Measurements from ENCODE around the gene ACTR2.

Gene ACTR2

DNA sequence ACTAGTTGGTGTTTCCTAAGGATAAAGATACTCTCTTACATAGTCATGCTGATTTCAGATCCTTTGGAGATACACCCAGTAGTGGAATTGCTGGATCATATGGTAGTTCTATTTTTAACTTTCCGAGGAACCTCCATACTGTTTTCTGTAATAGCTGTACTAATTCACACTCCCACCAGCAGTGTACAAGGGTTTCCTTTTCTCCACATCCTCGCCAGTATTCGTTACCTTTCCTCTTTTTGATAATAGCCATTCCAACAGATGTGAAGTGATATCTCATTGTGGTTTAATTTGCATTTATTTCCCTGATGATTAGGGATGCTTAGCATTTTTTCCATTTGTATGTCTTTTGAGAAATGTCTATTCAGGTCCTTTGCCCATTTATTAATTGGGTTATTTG, 34.0 kb downstream of the ACTR2 start:
- no peak for TF ChIP-seq CTCF (IDR thresholded peaks at IDR 0.05; ENCODE audit: low read depth, low read length)
- no peak overlapping the region for H3K4me3 ChIP-seq (ENCODE audit: low read depth, low read length)

DNA sequence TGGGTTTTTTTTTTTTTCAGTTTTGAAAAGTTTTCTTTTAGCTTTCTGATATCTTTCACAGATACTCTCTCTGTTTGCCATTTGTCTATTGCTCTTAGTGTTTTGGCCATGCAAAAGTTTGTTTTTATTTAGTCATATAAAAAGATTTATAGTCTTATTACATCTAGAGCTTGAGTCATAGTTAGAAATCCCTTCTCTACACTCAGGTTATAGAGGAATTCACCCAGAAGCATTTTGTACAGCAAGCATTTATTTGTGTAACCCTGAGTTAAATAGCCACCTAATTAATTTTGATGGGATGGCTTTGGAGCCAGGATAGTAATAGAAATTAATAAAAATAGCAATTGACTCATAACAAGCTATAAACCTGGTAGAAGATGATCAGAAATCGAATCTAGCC, 35.6 kb downstream of the ACTR2 start:
- H3K4me3 ChIP-seq (ENCODE audit: low read depth, low read length): no peak overlapping the region
- no peak for TF ChIP-seq CTCF (IDR thresholded peaks at IDR 0.05; ENCODE audit: low read depth, low read length)

DNA sequence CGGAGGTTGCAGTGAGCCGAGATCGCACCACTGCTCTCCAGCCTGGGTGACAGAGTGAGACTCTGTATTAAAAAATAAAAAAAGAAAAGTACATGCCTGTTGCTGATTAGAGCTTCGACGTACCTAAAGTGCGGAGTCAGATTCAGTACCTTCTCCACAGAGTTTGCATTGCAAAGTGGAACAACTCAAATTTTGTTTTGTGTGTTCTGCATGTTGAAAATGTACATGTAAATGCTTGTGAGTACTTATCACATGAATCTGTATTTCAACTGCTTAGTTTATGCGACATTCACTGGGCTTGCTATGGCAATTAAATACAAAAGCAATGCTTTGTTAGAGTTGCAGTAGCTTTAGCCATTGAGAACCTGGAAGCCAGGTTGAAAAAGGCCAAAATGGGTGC, 36.4 kb downstream of the ACTR2 start:
- TF ChIP-seq CTCF (IDR thresholded peaks at IDR 0.05; ENCODE audit: low read depth, low read length): no peak
- no peak overlapping the region for H3K4me3 ChIP-seq (ENCODE audit: low read depth, low read length)

GRCh38 chr2:65264821-65265670, 37.4 kb downstream of the ACTR2 start:
- peak; percentile 38; the same call in 1 of the 2 replicates for TF ChIP-seq CTCF (IDR thresholded peaks at IDR 0.05; ENCODE audit: low read depth, low read length)
- no peak overlapping the region for H3K4me3 ChIP-seq (ENCODE audit: low read depth, low read length)

GRCh38 chr2:65265671-65266045, 38.0 kb downstream of the ACTR2 start:
- TF ChIP-seq CTCF (IDR thresholded peaks at IDR 0.05; ENCODE audit: low read depth, low read length): no peak
- no peak overlapping the region for H3K4me3 ChIP-seq (ENCODE audit: low read depth, low read length)

- TF ChIP-seq CTCF (IDR thresholded peaks at IDR 0.05; ENCODE audit: low read depth, low read length): no peak
- H3K4me3 ChIP-seq (ENCODE audit: low read depth, low read length): no peak overlapping the region
Observed at GRCh38 chr2:65267008-65267407, 39.4 kb downstream of the ACTR2 start.

DNA sequence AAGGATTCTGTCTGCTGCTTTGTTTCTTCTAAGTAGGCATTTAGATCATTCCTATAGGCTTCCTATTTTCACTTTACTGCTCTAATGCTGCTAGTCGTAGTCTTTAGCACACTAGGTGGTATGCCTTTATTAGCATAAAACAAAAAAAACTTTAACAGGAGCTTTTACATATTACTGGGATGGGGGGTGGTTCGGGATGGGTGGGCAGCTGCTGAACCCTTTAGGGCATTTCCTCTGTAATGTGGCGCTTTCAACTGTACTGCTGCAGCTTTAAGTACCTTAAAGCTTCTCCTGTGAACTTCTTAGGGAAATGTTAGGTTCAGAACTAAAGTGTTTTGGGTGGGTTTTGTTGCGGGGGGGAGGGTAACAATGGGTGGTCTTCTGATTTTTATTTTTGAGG, 41.3 kb downstream of the ACTR2 start:
- TF ChIP-seq CTCF (IDR thresholded peaks at IDR 0.05; ENCODE audit: low read depth, low read length): no peak
- no peak overlapping the region for H3K4me3 ChIP-seq (ENCODE audit: low read depth, low read length)
